NCI-H748 (cell line): ENCODE data around the gene COL18A1.

Experiments
- DNase-seq: peaks from one replicate; lab custom pipeline; 2025; ENCODE audit not compliant: unreplicated experiment; lab: John Stamatoyannopoulos, UW

Gene COL18A1

GRCh38 chr21:45465105-45465504 is 60.1 kb downstream of the COL18A1 start:
- peak; percentile 71 for DNase-seq

DNA sequence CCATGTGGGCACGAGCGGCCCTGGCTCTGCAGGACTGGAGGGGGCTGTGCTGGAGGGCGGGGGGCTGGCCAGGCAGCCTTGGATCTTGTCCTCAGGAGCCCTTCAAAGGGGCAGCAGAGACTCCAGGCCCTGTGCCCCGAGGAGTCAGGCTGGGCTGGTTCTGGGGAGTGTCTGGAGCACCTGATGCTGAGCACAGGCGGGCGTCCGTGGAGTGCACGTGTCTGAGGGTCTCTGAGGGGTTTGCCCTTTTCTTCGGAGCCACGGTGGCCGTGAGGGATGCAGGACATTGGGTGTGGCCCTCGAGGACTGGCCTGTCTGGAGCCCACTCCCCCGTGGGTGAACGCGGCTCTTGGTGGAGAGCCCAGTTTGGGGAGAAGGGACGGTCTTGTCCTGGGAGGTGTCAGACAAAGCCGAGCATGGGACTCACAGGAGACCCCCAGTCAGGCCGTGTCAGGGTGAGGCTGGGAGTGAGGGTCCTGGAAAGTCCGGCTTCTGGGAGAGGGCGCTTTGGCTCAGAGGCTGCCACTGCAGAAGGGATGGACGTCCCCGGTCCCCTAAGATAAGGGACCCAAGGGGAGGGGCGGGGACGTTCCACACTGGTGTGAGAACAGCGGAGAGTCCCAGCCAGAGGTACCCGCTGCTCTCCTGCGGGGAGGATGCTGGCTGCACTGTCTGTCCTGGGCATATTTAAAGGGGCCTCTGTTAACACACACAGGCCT is 60.8 kb downstream of the COL18A1 start:
- DNase-seq: no peak

DNA sequence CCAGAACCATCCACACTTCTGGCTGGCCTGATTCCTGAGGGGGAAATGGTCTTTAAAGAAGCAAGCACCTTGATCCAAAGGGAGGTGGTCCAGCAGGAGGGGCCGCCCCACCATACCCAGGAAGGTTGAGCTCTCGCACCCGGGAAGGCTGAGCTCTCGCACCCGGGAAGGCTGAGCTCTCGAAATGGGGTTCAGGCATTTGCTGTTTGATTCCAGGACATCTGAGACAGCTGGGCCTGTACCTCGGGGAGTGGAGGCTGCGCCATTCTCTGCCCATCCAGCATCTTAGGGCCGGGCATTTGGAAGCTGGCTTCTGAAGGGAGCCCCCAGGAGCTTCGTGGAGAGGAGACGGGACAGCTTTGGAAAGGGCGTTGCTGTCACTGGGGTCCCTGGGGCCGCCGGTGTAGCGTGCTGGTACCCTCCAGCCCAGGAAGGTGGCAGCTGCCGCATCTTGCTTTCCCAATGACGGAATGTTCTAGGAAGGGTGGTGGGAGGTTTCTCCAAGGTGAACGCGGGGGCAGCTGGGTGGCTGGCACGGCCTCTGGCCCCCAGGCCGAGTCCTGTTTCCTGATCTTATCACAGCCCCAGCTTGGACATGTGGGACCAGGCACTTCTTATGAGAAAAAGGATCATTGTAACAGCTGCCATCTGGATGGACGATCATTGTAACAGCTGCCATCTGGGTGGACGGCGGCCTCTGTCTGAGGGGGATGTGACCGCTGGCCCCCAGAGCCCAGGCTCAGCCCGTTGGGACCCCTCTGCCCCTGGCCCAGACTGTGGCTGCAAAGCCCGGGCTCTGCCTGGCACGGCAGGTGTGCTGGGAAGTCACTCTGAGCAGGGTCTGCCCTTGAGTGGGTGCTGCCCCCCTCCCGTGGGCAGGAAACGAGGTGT is 61.6 kb downstream of the COL18A1 start:
- no peak for DNase-seq

GRCh38 chr21:45467221-45467779 is 62.3 kb downstream of the COL18A1 start:
- no peak for DNase-seq

GRCh38 chr21:45468051-45468970 is 63.3 kb downstream of the COL18A1 start:
- no peak for DNase-seq

DNA sequence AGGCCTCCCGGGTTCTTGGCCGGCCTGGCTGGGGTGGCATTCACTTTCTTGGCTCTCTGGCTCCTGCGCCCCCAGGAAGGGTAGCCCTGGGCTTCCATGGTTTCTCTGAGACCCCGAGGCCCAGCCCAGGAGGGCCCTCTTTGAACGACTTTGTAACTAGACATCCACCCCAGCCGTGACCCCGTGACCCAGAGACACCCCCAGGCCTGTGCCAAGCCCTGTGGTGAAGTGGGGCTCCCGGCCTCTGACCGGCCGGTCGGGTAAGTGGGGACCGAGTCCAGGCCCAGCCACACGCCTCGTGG is 64.0 kb downstream of the COL18A1 start:
- no peak for DNase-seq

DNA sequence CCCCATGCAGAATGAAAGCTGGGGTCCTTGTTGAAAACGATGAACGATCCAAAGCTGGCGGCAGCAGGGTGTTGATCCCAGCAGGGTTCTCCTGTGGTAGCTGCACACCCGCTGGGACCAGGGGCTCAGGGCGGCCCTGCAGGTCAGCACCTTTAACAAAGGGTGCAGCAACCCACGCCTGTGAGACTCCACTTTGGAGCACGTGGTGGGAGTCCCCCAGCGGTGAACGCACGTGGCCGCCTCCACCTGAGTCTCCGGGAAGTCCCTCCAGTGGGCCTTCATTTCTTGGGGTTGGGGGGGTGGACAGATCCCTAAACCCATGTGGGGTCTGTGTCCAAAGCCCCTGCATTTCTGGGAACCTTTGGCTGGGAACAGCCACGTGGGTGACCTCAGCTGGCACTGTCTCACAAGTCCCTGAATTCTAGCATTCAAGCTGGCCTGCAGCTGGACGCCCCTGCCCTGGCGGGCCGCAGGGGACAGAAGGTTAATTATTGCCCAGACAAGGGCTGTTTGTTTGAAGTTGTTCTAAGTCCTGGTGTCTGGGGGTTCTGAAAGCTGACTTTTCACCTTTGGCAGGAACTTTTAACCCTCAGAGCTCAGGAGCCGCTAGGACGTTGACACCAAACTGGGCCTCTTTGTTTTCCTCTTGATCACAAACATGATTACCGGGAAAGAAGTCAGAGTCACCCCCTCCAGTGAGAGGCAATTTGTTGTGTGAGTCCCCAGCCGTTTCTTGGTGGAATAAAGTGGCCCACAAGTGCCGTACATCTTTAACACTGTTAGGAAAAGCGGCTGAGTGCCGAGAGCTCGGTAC is 64.5 kb downstream of the COL18A1 start:
- DNase-seq: no peak

DNA sequence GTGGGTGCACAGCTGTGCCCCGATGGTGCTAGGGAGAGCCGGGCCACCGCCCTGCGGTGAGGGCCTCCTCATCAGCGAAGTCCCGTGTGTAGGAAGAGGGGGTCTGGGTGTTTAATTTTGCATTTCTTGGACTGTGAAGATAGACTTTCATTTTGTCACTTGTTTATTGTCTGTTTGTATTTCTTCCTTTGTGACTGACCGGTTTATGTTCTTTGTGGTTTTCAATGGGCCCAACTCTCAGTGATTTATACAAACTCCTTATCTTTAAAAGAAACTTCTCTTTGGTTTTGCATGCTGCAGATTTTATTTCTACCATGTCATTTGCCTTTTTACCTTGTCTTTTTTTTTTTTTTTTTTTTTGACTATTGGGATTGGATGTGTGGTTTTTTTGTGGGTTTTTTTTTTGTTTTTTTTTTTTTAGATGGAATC is 65.1 kb downstream of the COL18A1 start:
- no peak for DNase-seq

- DNase-seq: no peak
Measured at GRCh38 chr21:45470773-45471524, 66.0 kb downstream of the COL18A1 start.

GRCh38 chr21:45471525-45472221 is 66.7 kb downstream of the COL18A1 start:
- DNase-seq: no peak

- DNase-seq: no peak
Measured at GRCh38 chr21:45472445-45473365, 67.7 kb downstream of the COL18A1 start.

GRCh38 chr21:45473496-45474322 is 68.7 kb downstream of the COL18A1 start:
- DNase-seq: no peak

DNA sequence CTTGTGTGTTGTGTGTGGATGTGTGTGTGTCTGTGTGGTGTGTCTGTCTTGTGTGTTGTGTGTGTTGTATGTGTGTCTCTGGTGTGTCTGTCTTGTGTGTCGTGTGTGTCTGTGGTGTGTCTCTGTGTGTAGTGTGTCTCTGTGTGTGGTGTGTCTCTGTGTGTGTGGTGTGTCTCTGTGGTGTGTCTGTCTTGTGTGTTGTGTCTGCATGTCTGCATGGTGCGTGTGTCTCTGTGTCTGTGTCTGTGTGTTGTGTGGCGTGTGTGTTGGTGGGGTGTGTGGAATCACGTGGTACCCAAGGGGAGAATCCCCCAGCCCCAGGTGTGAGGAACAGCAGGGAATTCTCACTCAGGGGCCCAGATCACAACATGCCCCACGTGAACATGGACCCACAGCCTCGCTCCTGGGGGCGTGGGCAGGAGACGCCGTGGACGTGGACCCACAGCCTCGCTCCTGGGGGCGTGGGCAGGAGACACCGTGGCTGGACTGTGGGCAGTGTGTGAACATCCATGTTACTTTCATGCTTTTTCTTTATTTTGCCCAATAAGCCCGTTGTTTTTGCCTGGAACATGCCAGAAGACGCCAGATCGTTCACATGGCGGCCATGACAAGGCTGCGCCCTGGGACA is 69.5 kb downstream of the COL18A1 start:
- no peak for DNase-seq

DNA sequence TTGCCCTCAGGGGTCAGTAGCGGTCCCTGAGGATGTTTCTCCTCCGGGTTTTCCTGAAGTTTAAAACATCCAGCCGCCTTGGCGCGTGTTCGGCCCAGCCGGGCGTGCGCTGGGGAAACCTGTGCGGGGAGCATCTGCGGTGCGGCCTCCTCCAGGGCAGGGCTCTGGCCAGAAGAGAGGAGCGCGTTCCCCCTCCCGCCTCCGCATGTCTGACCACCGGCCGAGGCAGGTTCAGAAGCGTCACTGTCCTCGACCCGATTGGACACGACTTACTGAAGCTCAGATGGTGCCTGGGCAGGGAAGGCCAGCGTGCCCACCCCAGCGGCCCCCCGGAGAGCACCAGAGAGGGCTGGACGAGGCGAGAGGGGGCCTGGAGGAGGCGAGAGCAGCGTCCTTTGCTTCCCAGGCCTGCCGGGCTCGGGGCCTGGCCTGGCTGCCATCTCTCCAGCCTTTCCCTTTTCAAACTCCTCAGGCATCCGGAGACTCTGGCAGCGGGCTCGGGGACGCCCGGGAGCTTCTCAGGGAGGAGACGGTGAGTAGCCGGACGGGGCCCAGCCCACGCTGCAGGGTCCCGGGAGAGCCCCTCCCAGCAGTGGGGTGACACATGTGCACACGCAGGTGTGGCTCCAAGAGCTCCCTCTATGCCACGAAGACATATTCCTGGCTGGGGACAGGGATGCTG is 70.2 kb downstream of the COL18A1 start:
- no peak for DNase-seq

DNA sequence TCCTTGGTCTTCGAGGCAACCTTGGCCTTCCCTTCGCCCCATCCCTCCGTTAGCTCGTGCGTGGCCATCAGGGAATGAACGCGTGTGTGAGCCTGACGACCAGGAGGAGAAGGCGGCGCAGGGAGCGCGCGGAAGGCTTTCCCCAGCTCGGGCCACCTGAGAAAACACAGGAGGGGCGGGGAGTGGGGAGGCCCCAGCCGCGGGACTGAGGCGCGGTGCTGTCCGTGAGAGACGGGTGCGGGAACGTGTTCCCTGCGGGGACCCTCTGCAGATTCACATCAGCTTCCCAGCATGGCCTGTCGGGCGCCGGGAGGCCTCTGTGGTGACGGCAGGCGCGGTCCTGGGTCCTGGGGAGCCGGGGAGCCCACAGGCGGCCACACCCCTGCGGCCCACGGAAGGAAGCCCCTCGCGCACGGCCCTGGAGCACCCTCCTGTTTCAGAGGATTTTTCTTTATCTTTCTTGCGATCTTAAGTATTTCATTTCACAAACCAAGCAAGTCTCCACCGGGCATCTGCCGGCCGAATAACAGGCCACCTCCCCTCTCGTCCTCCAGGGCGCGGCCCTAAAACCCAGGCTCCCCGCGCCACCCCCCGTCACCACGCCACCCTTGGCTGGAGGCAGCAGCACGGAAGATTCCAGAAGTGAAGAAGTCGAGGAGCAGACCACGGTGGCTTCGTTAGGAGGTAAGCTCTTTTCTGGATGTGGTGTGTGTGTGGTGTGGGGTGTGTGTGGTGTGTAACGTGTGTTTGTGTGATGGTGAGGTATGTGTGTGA is 71.0 kb downstream of the COL18A1 start:
- no peak for DNase-seq
